IPS-15b (cell line): Measurements from ENCODE around the gene PDE7B.

Source experiments
- H3K27me3 ChIP-seq: one replicate; pipeline ENCODE4 v1.6.1; 2013; ENCODE audit warnings: low read length; ENCODE audit not compliant: control insufficient read depth, insufficient read depth
- H3K36me3 ChIP-seq: one replicate; pipeline ENCODE4 v1.6.1; 2013; ENCODE audit warnings: low read length; ENCODE audit not compliant: control insufficient read depth, insufficient read depth
- H3K4me1 ChIP-seq: one replicate; pipeline ENCODE4 v1.6.1; 2013; ENCODE audit warnings: mild to moderate bottlenecking, low read length; ENCODE audit not compliant: control insufficient read depth, insufficient read depth
- H3K4me3 ChIP-seq: one replicate; pipeline ENCODE4 v1.5.1; 2013; ENCODE audit warnings: low read depth, low read length
- H3K9ac ChIP-seq: one replicate; pipeline ENCODE4 v1.6.1; 2013; ENCODE audit warnings: low read depth, mild to moderate bottlenecking, low read length
- H3K9me3 ChIP-seq: one replicate; pipeline ENCODE4 v1.6.1; 2013; ENCODE audit warnings: mild to moderate bottlenecking, low read length; ENCODE audit not compliant: control insufficient read depth, insufficient read depth

PDE7B gene

DNA sequence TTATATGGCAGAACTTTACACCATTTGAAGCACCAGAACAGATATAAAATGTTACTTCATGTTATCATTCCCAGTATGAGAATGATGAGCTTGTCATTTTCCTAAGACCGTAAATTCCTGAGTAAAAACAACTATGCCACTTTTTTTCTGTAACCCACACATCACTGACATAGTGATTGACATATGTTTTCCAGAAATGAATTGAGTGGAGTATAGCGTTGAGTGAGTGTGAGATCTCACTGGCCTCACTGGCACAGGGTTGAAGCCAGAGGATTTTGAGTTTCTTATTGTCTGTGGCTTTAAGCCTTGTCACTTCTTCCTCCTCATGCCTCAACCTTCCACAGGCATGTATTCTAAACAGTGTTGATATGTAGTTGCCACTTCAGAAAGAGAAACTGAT is 62.3 kb downstream of the PDE7B start:
- Histone ChIP-seq H3K4me1 (no peaks in the 10 kb centered on the region), H3K9me3 (no peaks in the 10 kb centered on the region), H3K27me3 (no peaks in the 10 kb centered on the region), H3K4me3 (no peak overlapping the region), H3K9ac (no peak overlapping the region), H3K36me3 (no peaks in the 10 kb centered on the region)

DNA sequence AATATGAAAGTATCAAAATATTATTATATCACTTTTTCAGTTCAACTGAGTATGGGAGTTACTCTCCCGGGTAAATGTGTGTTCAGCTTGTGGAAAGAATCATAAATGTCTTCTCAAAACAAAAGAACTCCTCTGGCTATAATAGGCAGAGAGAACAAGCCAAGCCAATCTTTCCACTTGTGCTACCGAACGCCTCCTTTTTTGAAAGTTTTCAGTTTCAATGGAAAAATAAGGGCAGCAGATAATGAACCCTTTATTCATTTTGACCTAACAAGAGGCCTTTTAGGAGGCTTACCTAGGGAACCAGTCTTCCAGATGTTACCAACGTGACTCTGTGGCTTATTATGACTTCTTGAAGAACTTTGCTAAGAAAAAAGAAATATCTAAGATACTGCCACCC is 67.5 kb downstream of the PDE7B start:
- H3K27me3 ChIP-seq = no peaks in the 10 kb centered on the region
- H3K9ac ChIP-seq = no peak overlapping the region
- H3K36me3 ChIP-seq = no peaks in the 10 kb centered on the region
- H3K4me1 ChIP-seq = peaks cover 10% of the 10 kb centered on the region
- H3K4me3 ChIP-seq = no peak overlapping the region
- no peaks in the 10 kb centered on the region for H3K9me3 ChIP-seq

- H3K9ac ChIP-seq = no peak overlapping the region
- H3K4me1 ChIP-seq = peaks cover 10% of the 10 kb centered on the region
- no peaks in the 10 kb centered on the region for H3K27me3 ChIP-seq
- H3K4me3 ChIP-seq = no peak overlapping the region
- no peaks in the 10 kb centered on the region for H3K36me3 ChIP-seq
- H3K9me3 ChIP-seq = no peaks in the 10 kb centered on the region
Measured at GRCh38 chr6:135920689-135921088, 69.2 kb downstream of the PDE7B start.

- no peak overlapping the region for H3K4me3 ChIP-seq
- H3K9ac ChIP-seq = no peak overlapping the region
Measured at GRCh38 chr6:135921188-135921587, 69.7 kb downstream of the PDE7B start.

GRCh38 chr6:135922174-135922573 is 70.7 kb downstream of the PDE7B start:
- no peak overlapping the region for H3K4me3 ChIP-seq
- H3K36me3 ChIP-seq = no peaks in the 10 kb centered on the region
- peaks cover 10% of the 10 kb centered on the region for H3K4me1 ChIP-seq
- H3K9me3 ChIP-seq = no peaks in the 10 kb centered on the region
- H3K27me3 ChIP-seq = no peaks in the 10 kb centered on the region
- H3K9ac ChIP-seq = no peak overlapping the region

More at GRCh38 chr6:135921188-135921587, 69.7 kb downstream of the PDE7B start:
- Histone ChIP-seq H3K36me3 (no peaks in the 10 kb centered on the region), H3K9me3 (no peaks in the 10 kb centered on the region), H3K27me3 (no peaks in the 10 kb centered on the region), H3K4me1 (peaks cover 10% of the 10 kb centered on the region)

DNA sequence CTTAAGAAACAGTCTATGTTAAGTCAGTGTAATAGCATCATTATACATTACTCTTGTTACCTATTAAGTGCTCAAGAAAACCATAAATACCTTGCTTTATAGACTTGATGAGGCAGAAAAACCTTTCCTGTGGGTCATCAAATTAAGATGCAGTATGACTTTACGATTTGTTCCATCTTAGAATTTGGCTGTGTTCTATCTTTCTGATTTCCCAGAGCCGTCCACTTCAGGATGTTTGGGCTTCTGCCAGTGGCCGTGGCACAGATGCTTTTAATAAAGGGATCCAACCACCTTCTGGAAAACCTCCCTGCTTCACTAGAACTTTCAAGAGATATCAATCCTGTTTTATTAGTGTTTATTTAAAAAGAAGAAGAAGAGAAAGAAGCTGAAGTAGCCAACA is 71.2 kb downstream of the PDE7B start:
- Histone ChIP-seq H3K4me3 (no peak overlapping the region), H3K27me3 (no peaks in the 10 kb centered on the region), H3K36me3 (no peaks in the 10 kb centered on the region), H3K9me3 (no peaks in the 10 kb centered on the region), H3K9ac (no peak overlapping the region), H3K4me1 (peaks cover 10% of the 10 kb centered on the region)

DNA sequence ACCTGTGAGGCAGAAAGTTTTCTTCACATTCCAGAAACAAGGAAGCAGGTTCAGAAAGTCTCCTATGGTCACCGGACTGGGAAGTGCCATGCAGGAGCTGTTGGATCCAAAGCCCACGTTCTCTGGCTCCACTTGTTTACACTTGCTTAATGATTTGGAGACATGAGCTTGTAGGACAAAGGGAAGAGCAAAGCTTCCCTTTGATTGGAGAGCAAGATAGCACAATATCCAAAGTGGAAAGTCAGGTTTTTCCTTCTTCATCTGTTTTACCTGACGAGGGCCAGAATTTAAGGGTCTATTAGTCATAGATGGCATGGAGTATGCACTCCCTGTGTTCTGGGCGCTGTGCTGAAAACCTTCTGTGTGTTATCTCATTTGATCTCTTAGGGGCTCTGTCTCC is 81.2 kb downstream of the PDE7B start:
- Histone ChIP-seq H3K9ac (no peak overlapping the region), H3K4me3 (no peak overlapping the region), H3K9me3 (no peaks in the 10 kb centered on the region), H3K4me1 (no peaks in the 10 kb centered on the region), H3K27me3 (no peaks in the 10 kb centered on the region), H3K36me3 (no peaks in the 10 kb centered on the region)

DNA sequence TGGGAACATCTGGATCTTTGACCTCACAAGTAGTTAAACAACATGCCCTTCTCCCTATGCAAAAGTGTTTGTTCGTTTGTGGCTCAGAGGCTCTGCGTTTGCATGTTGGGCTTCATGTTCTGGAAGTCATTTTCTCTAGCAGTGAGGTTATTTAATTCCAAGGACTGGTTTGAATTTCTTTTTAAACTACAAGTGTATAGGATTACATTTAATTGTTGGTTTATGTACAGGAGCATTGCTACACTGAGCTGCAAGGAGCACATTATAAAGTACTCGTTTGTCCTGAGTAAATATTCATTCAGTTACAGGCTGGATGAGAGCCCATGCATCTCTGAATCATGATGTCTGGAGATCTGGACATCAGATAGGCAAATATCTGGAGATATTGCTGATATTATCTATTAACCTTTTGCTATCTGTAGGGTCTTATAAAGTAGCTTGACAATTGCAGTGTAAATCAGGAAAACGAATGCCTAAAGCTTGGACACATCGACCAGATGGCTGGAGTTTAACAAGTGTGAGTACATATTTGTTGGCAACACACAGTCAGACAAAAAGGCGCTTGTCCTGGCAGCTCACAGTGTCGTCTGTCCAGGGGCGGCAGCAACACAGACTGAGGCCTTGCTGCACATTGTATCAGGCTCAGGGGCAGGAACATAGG is 84.6 kb downstream of the PDE7B start:
- Histone ChIP-seq H3K4me1 (no peaks in the 10 kb centered on the region), H3K4me3 (no peak overlapping the region), H3K9ac (no peak overlapping the region), H3K9me3 (no peaks in the 10 kb centered on the region), H3K36me3 (no peaks in the 10 kb centered on the region), H3K27me3 (no peaks in the 10 kb centered on the region)

DNA sequence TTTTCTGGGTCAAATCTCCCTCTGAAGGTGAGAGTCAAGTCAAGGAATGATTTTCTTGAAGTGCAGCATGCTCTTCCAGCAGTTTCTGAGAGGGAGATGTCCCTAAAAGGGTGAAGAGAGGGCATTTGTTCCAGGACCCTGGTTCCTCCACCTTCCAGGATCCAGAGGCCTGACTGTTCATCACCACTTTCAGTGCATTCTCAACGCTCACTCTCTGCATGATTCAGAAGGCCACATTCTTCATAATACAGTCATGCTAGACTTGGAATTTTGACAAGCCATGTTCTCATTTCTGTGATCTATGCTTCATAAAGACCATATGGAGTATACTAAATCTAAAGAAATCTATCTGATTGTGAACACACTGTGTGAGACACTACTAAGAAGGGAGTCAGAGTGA is 85.1 kb downstream of the PDE7B start:
- Histone ChIP-seq H3K9me3 (no peaks in the 10 kb centered on the region), H3K36me3 (no peaks in the 10 kb centered on the region), H3K9ac (no peak overlapping the region), H3K4me1 (no peaks in the 10 kb centered on the region), H3K27me3 (no peaks in the 10 kb centered on the region), H3K4me3 (no peak overlapping the region)

DNA sequence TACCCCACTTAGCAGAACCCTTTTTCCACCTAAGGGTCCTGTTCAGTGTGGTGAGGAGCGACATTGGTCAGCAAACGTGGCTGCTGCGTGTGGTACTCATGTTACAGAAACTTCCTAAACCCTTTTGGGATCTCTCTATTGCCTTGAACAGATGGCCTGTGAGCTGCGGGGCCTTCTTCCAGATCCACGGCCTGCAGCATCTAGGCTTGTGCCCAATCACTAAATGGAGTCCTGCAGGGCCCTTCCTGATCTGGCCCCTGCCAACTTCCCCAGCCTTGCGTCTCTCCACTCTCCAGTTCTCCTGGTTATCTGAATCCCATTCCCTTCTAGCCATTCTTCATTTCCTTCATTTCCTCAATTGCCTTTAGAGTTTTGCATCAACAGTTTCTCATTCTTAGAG is 85.6 kb downstream of the PDE7B start:
- Histone ChIP-seq H3K9ac (no peak overlapping the region), H3K36me3 (no peaks in the 10 kb centered on the region), H3K4me3 (no peak overlapping the region), H3K4me1 (no peaks in the 10 kb centered on the region), H3K27me3 (no peaks in the 10 kb centered on the region), H3K9me3 (no peaks in the 10 kb centered on the region)

DNA sequence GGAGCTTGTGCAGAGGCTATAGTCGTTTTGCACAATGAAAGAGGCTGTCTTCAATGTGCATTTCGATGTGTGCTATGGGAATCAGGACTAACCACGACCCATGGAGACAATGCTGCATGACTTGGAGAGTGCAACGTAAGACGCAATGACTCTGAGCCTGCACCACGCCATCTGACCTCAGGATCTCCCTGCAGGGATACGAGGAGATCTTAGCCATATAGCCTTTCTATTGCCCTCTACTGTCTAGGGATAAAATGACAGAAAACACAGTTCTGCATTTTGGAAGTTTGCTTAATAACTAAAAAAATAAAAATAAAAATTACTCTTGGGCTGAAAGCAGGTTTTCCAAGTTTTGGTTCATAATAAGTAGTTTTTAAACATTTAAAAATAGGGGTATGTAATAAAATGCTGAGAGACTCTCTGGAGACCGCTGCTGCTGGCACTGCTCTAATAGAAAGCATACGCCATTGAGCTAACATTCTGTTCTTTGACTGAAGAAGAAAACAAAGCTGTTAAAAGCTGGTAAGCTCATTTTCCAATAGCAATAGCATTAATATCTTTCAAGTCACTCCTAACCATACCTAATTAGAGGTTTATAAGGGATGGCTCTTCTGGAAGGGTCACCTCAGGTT is 87.2 kb downstream of the PDE7B start:
- H3K4me1 ChIP-seq = no peaks in the 10 kb centered on the region
- H3K9me3 ChIP-seq = no peaks in the 10 kb centered on the region

DNA sequence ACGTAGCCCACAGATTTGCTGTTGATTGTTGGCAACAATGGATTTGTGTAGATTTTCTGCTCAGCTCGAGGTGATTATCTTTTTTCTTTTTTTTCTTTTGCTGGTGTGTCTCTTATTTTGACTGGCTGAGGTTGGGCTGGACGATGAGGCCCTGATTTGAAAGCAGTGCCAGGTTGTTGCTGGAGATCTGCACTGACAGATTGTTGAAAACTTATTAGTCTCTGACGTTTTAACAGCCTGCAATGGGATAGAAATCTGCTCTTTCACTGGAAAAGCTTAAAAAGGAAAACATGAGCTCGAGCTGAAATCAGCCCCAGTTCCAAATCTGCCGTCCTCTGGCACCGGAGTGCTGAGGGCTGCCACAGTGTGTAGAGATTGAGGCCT is 87.7 kb downstream of the PDE7B start:
- H3K27me3 ChIP-seq = no peaks in the 10 kb centered on the region
- H3K4me1 ChIP-seq = no peaks in the 10 kb centered on the region
- no peak overlapping the region for H3K4me3 ChIP-seq
- no peaks in the 10 kb centered on the region for H3K9me3 ChIP-seq
- H3K9ac ChIP-seq = no peak overlapping the region
- H3K36me3 ChIP-seq = no peaks in the 10 kb centered on the region

More for the DNA sequence above, 87.2 kb downstream of the PDE7B start:
- Histone ChIP-seq H3K4me3 (no peak overlapping the region), H3K36me3 (no peaks in the 10 kb centered on the region), H3K27me3 (no peaks in the 10 kb centered on the region), H3K9ac (no peak overlapping the region)
